NCI-H1417 treated with DMSO at 0.1 percent for 48 hours (cell line): ENCODE data around the gene SLC16A10.
"Not testable (repeated sequence)": the region's sequence is repeated elsewhere in the genome, so short reads cannot be mapped to it uniquely, and the experiment has no call there.

ENCODE experiments used
- DNase-seq: peaks from one replicate; lab custom pipeline; 2025; lab: John Stamatoyannopoulos, UW

Gene SLC16A10

DNA sequence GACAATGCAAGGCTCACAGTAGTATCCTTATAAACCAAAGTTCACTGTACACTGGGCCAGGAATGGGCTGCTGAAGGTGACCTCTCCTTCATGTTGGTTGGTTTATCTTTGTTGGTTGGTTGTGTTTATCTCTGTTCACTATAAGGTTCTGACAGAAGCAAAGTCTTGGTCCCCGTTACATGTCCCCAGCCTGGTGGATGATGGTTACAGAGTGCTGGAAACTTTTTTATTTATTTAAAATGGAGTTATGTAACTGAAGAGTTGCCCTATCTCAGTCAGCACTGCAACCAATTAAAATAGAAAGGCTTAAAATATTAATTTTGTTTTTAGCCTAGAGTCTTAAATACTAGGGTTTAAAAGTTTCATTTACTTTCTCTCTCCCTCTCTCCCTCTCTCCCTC is 100.6 kb downstream of the SLC16A10 start:
- DNase-seq = no peak

DNA sequence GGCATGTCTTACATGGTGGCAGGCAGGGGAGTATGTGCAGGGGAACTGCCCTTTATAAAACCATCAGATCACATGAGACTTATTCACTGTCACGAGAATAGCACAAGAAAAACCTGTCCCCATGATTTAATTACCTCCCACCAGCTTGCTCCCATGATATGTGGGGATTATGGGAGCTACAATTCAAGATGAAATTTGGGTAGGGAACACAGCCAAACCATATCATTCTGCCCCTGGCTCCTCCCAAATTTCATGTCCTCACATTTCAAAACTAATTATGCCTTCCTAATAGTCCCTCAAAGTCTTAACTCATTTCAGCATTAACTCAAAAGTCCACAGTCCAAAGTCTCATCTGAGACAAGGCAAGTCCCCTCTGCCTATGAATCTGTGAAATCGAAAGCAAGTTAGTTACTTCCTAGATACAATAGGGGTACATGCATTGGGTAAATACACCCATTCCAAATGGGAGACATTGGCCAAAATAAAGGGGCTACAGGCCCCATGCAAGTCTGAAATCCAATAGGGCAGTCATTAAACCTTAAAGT is 102.4 kb downstream of the SLC16A10 start:
- DNase-seq = not testable (repeated sequence)

DNA sequence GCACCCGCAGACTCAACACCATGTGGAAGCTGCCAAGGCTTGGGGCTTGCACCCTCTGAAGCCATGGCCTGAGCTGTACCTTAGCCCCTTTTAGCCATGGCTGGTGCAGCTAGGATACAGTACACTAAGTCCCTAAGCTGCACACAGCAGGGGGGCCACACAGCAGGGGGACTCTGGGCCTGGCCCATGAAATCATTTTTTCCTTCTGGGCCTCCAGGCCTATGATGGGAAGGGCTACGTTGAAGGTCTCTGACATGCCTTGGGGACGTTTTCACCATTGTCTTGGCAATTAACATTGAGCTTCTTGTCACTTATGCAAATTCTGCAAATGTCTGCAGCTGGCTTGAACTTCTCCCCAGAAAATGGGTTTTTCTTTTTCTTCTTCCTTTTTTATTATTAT is 103.3 kb downstream of the SLC16A10 start:
- DNase-seq = no peak

DNA sequence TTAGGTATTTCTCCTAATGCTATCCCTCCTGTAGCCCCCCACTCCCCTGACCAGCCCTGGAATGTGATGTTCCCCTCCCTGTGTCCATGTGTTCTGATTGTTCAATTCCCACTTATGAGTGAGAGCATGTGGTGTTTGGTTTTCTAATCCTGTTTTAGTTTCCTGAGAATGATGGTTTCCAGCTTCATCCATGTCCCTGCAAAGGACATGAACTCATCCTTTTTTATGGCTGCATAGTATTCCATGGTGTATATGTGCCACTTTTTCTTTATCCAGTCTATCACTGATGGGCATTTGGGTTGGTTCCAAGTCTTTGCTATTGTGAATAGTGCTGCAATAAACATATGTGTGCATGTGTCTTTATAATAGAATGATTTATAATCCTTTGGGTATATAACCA is 103.8 kb downstream of the SLC16A10 start:
- not testable (repeated sequence) for DNase-seq

DNA sequence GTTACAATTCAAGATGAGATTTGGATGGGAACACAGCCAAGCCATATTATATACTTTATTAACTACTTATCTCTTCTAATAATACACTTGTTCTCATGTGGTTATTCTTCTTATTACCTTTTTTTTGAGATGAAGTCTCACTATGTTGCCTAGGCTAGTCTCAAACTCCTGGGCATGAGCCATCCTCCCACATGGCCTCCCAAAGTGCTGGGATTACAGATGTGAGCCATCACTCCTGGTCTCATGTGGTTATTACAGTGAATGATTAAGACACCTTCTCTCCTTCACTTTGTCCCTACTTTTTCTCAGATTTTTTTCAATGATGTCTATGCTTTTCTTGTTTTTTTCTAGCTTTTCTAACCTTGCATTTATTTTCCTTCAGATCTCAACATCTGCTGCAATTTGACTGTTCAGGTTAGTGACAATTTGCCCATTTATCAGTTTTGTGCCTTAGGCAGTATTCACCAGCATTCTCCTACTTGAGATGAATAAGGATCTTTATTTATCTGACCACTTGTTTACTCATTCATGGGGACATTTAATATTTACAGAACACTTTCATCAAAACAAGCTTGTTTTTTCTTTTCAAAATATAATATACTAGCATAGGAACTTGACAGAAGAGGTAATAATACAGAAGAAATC is 105.7 kb downstream of the SLC16A10 start:
- DNase-seq = no peak

DNA sequence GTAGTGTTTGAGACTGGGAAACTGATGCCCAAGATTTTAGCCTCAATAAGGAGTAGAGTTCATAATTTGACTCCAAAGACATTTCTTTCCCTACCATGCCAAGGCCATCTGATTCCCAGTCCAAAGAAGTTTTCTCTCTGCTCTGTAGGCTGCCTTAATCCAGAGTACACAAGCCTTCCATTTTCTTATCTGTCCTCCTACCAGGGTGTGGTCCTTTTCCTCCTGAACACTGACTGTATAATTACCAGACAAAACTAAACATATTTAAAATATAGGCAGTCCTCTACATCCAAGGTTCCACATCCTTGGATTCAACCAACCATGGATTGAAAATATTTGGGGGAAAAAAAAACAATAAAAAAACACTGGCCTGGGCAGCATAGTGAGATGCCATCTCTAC is 108.4 kb downstream of the SLC16A10 start:
- DNase-seq = no peak

DNA sequence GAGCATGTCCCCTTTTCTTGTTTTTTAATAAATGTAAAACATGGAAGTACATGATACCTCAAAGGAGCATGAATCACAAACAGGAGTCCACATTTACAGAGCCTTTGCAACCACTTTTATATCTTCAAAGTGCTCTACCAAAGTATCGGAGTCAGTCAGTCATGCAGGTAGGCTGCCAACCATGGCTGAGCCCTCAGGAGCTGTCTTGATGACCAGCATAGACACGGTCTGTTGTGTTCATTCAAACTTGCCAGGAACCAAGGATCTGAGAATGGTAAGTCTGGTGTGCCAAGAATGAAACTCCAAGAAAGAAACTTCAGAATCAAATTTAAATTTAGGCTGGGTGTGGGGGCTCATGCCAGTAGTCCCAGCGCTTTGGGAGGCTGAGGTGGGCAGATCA is 111.5 kb downstream of the SLC16A10 start:
- no peak for DNase-seq

DNA sequence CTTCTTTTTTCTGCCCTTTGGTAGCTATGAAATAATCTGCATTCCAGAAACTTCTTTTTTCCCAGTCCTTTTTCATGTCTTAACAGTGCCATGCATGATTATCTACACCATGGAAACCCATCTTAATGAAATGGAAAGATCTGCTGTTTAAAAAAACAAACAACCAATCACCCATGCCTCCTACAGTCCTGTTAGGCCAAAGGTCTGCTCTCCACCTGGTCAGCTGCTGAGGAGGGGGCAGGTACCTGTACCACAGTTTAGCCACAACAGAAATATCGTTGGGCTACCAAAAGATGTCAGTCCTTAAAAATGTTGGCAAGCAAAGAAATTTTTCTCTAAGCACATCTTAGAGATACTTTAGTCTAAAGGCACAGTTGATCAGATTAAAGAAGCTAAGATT is 112.6 kb downstream of the SLC16A10 start:
- no peak for DNase-seq

DNA sequence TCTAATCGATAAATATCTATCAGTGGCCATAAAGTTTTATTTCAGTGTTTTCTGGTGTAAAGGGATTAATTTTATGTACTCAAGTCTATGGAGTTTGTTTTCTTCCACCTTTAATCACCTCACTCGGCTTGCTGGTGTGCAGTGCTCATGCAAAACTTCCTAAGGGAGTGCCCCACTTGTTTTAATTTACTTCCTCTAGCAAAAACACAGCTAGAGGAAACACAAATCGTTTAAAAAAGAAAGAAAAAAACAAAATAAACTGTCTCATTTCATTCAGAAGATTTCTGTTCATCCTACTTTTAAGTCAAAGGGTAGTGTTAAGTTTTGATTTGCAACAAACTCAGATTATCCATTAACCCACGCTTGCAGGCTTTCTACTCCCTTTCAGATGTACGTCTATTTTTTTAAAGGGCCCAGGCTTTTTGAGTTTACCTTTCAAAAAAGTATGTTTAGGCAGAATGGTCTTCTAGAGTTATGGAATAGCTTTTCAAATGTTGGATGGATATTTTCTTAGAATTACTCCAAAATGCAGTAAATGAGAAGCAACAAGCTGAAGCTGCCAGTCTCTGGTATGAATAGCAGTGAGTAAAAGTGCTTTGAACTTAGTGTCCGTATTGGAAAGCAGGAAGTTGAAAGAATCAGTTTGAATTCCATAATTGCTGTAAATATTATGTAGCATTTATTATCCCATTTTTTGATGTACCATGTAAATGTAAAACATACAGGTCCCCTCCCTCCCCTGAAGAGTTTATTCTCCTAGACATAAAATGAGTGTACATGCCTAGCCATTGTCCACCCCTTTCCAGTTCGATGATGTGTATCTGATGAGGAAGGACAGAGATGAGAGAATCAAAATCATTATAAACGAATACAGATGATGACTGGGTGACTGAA is 113.3 kb downstream of the SLC16A10 start:
- no peak for DNase-seq

DNA sequence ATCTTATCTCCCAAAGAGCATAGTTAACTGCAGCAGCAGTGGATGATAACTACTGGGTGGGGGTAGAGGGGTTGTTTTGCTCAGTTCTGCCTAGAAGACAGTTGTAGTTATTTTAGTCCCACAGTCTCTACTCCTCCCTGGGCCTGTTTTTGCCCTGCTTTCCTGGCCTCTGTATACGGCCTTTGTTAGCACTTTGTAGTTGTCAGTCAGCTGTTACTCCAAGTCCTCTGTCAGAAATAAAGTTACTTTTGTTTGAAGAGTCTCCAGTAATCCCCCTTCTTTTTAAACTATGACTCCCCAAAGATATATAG is 113.9 kb downstream of the SLC16A10 start:
- DNase-seq = no peak

DNA sequence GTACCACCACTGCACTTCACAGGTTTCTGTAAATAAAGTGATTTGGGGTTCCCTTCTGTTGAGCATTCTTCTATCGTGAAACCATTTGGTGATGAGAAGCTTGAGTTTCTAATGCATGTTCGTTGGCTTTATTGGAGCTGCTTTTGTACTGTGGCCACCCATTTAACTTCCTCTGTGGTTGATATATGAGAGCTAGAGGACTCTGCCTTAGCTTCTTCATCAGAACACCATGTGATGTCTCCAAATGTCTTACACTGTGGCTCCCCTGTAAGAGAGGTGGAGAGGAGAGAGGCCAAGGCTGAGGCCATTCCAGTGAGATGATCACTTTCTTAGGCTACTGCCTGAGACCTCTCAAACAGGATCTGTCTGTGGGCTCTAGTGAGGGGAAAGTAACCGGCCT is 114.5 kb downstream of the SLC16A10 start:
- no peak for DNase-seq

DNA sequence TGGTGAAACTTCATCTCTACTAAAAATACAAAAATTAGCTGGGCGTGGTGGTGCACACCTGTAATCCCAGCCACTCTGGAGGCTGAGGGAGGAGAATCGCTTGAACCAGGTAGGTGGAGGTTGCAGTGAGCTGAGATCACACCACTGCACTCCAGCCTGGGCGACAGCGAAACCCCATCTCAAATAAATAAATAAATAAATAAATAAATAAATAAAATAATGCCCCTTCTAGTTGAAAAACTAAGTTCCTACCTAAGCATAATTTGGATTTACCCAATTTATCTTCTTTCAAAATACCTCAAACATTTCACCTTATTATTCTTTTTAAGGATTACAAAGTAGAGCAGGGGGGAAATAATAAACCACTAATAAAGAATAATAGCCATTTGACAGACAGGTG is 116.2 kb downstream of the SLC16A10 start:
- DNase-seq = not testable (repeated sequence)

DNA sequence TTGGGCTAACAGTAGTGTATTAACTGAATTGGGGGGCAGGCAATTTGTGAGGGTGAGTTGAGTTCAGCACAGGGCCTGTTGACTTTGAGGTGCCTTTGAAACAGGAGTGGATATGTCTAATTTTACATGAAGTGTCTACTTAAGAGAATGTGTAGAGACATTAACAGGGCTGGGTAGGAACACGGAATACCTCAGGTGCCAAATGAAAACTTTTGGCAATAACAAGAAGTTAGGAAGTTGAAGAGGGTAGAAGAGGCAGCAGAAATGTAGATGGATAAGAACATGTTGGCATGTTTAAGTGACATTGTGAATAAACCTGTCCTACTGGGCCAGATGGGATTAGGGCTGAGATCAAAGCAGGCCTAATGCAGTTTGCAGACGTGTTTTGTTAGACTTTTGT is 117.0 kb downstream of the SLC16A10 start:
- no peak for DNase-seq

DNA sequence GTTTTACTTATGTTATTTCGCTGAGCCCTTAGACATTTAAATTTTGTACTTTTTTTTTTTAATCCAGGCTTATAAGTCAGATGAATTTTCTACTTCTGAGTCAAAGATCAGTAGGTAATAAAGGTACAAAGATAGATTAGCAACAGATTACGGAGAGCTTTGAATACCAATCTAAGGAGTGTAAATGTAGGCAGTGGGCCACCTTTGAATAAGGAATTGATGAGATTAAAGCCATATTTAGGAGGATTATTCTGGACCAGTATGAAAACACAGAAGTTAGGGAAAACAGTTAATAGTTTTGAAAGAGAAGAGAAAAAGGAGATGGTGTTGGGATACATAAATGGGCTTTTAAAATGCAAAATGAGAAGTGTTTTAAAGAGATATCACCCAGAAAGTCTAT is 117.6 kb downstream of the SLC16A10 start:
- DNase-seq = no peak

DNA sequence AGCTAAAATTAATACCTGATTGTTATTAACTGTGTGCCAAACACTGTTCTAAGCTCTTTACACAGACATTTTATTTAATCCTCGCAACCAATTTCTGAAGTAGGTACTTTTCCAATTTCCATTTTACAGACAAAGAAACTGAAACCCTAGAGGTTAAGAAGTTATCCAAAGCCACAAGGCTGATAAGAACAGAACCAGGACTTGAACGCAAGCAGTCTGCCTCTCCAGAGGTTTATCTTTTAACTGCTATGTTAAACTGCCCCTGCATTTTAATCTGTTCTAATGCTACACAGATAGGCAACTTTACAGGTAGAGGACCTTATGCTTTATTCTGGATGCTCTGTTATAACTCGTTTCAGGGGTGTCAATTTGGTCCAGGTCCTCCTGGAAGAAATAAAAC is 118.2 kb downstream of the SLC16A10 start:
- no peak for DNase-seq

DNA sequence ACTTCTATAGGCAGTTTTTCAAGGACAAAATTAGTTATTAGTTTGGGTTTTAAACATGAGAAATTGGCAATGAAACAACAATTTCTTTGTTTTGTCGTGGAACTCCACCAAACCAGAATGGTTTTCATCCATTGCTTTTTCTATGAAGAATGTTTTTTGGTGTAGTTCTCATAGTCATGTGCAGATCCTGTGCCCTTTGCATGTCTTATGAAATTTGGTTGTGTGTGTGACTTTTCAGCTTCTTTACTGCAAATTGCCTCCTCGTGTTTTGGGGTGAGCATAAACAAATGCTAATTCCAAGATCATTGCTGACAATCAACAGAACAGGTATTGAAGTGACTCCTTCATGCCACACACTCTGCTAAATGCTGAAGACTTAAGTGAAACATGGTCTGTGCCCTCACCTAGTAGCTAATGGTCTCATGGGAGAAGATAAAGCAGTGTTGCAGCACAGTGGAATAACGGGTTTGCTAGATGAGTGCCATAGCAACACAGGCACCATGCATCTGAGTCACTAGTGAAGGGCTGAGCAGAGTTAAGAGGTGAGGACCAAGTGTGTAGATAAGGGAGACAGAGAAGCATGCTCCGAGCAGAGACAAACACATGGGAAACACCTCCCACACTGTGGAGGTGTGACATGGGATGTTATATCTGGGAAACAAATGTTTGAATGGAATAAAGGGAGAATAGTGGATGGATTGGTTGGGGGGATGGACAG is 120.0 kb downstream of the SLC16A10 start:
- no peak for DNase-seq

DNA sequence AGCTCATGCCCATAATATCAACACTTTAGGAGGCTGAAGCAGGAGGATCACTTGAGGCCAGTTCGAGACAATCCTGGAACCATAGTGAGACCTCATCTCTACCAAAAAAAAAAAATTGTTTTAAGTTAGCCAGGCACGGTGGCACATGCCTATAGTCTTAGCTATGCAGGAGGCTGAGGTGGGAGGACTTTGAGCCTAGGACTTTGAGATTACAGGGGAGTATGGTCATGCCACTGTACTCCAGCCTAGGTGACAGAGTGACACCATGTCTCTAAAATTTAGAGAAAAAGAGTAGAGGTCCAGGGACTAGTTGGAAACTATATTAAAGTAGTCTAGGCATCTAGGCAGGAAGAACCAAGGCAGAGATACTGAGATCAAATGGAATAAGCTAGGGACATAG is 121.6 kb downstream of the SLC16A10 start:
- DNase-seq = no peak

DNA sequence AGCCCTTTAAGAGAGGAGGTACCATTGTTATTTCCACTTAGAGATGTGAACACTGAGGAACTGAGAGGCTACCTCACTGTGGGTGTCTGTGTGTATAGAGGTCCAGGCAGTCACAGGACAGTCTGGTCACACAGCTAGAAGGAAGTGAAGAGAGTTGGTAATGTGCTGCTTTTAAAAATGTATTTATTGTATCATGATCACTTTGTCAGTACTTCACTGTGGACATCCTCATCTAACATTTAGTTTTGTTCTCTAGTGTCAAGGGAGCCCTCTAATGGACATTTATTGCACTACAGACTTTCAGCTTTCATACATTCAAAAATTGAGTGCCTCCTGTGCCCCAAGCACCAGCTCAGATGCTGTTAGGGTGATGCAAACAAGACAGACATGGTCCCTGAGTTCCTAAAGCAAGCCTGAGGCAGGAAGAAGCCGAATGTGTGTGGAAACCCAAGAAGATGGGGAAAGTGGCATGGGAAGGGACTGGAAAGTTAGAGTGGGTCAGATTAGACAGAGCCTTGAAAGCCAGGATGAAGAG is 123.0 kb downstream of the SLC16A10 start:
- DNase-seq = peak; percentile 4

DNA sequence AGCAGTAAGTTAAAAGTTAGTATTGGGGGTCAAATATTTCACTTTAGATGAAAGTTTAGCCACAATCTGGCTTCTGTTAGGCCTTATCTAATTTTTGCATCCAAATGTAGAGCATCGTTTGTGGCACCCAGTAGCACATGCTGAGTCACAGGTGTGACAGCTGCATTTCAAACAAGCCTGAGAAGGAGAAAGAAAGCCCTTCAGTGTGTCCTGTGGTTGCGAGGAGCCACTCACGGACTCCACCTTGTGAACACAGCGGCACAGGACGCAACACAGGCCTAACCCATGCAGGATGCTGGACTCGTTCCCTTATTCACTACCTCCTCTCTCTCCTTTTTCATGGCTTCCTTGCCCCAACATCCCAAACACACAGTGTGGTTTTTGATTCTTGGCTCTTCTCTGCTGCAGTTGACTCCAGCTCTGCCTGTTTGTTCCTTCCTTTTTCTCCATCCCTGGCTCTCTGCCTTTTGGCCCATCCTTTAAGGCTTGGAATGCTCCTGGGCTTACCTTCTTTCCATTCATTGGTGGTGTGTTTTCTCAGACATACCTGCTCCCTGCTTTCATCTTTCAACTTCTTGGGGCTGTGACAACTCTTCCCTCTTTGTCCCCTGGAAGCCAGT is 124.2 kb downstream of the SLC16A10 start:
- no peak for DNase-seq

DNA sequence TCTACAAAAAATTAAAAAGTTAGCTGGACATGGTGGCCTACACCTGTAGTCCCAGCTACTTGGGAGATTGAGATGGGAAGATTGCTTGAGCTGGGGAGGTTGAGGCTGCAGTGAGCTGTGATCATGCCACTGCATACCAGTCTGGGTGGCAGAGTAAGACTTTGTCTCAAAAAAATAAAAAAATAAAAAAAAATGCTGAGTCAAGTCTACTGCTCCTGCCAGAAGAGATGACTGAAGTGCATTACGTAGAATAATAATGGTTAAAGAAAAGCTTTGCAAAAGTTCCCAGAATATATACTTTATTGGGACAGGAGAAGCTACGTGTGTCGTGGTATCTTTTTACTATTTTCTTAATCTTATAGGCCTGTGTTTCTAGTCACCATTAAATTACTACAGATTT is 125.3 kb downstream of the SLC16A10 start:
- no peak for DNase-seq

DNA sequence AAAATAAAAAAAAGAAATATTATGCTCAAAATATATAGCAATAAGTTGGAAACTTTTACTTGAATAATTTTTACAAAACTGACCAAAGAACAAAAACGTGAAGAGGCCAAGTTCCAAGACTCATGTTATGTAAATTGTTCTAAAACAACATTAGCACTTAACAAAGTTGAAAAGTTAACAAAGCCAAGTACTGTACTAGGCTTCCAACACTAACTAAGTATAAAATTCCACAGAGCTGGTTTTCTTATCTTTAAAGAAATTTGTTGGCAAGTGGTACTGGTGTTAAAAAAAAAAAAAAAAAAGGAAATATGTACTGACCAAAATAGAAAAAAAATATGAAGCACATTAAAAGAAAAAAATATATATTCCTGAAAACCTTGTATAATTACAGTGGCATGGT is 127.8 kb downstream of the SLC16A10 start:
- no peak for DNase-seq

DNA sequence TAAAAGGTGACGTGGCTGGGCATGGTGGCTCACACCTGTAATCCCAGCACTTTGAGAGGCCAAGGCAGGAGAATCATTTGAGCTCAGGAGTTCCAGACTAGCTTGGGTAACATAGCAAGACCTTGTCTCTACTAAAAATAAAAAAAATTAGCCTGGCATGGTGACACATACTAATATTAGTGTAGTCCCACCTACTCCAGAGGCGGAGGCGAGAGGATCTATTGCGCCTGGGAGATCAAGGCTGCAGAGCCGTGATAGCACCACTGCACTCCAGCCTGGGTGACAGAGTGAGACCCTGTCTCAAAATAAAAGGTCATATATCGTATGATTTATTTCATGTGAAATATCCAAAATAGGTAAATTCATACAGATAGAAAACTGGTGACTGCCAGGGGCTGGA is 132.5 kb downstream of the SLC16A10 start:
- DNase-seq = no peak
